Neural cell (in vitro differentiated cells): Measurements from ENCODE around the gene SLC44A1.
A peak's percentile ranks its signal among the peaks of the same experiment; 100 is the strongest.

Experiments used
- EP300 ChIP-seq: fragments of 450-650 bp; conservative IDR thresholded peaks from 2 replicates; pipeline ENCODE4 v1.6.1; 2014; ENCODE audit warnings: antibody characterized with exemption, mild to moderate bottlenecking, moderate library complexity; ENCODE audit not compliant: poor library complexity, severe bottlenecking
- EZH2 ChIP-seq: fragments of 200-600, 300-800 bp; shearing (Covaris generic), sonication (generic); IDR thresholded peaks from 2 replicates; pipeline ENCODE4 v1.6.1; 2014; ENCODE audit warnings: antibody characterized with exemption, low read length, borderline replicate concordance, mild to moderate bottlenecking; ENCODE audit not compliant: insufficient read depth, poor library complexity, severe bottlenecking
- TF ChIP-seq, protein P1 (sequence below): fragments of 450-650 bp; IDR thresholded peaks from 2 replicates; pipeline ENCODE4 v1.5.1; 2014; ENCODE audit warnings: antibody characterized with exemption, mild to moderate bottlenecking, moderate library complexity; ENCODE audit not compliant: poor library complexity, severe bottlenecking

DNA sequence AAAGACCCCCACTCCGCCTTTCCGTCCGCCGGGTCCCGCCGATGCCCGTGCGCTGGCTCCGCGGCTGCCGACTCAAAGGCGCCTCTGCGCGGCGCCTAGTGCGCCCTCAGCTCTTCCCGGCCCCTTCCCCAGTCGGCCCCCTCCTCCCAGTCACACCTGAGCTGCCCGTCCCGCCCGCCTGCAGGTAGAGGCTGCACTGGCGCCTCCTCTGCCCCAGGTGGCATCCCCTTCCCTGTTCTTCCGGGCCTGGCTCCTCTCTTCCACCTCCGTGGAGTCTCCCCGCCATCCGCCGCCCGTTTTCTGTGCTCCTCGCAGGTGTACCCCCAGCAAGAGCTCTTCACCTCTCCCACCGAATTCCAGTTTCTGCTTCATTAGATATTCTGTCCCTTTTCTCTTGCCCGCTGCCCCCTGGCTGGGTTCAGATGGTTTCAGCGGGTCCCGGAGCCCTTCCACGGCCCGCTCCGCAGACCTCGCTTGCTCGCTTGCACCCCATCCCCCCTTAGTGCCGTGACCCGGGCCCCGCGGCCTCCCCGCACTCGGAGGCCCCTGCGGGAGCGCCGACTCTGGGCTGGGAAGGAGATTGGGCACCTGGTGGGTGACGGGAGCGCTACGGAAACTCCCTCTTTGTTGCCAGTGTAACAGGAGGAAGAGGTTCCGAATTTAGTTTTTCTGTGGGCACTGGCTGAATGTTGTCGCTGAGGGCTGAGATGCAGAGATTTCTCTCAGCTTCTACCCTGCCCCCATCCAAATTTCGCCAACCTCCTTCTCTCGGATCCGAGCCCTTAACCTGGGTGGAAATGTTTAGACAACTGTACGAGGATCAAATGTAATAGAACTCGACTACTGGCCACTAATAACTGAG is 809 bp downstream of the SLC44A1 start:
- TF ChIP-seq EP300 (no peak), EZH2 (no peak)
- TF ChIP-seq, protein P1, sequence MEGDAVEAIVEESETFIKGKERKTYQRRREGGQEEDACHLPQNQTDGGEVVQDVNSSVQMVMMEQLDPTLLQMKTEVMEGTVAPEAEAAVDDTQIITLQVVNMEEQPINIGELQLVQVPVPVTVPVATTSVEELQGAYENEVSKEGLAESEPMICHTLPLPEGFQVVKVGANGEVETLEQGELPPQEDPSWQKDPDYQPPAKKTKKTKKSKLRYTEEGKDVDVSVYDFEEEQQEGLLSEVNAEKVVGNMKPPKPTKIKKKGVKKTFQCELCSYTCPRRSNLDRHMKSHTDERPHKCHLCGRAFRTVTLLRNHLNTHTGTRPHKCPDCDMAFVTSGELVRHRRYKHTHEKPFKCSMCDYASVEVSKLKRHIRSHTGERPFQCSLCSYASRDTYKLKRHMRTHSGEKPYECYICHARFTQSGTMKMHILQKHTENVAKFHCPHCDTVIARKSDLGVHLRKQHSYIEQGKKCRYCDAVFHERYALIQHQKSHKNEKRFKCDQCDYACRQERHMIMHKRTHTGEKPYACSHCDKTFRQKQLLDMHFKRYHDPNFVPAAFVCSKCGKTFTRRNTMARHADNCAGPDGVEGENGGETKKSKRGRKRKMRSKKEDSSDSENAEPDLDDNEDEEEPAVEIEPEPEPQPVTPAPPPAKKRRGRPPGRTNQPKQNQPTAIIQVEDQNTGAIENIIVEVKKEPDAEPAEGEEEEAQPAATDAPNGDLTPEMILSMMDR = peak; percentile 58
